Nucleus accumbens (tissue), 56 donors: ENCODE measurements around the gene PRKAG3.
"Not testable (repeated sequence)": the region's sequence is repeated elsewhere in the genome, so short reads cannot be mapped to it uniquely, and the experiment has no call there.

ENCODE experiments used
- DNase-seq, 56 donors: peaks; one replicate each; lab custom pipeline; 2025; lab: John Stamatoyannopoulos, UW

The PRKAG3 gene

DNA sequence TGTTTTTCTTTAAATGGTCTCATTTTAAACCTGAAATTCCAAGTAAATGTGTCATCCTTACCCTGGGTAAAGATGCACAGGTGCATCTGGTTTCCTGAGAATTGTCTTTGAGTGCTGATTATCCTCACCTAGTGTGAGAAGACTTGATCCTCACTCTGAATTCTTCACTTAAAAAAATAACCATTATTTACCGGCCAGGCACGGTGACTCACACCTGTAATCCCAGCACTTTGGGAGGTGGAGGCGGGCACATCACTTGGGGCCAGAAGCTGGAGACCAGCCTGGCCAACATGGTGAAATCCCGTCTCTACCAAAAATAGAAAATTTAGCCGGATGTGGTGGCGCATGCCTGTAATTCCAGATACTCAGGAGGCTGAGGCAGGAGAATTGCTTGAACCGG, 18.1 kb upstream of the PRKAG3 start:
- DNase-seq = no peak

DNA sequence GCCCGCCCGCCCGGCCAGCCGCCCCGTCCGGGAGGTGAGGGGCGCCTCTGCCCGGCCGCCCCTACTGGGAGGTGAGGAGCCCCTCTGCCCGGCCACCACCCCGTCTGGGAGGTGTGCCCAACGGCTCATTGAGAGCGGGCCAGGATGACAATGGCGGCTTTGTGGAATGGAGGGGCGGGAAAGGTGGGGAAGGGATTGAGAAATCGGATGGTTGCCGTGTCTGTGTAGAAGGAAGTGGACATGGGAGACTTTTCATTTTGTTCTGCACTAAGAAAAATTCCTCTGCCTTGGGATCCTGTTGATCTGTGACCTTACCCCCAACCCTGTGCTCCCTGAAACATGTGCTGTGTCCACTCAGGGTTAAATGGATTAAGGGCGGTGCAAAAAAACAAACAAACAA, 15.4 kb upstream of the PRKAG3 start:
- not testable (repeated sequence) for DNase-seq

DNA sequence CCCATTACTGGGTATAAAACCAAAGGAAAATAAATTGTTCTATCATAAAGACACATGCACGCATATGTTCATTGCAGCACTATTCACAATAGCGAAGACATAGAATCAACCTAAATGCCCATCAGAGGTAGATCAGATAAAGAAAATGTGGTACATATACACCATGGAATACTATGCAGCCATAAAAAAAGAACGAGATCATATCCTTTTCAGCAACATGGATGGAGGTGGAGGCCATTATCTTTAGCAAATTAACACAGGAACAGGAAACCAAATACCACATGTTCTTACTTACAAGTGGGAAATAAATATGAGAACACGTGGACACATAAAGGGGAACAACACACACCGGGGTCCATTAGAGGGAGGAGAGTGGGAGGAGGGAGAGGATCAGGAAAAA, 12.7 kb upstream of the PRKAG3 start:
- DNase-seq = not testable (repeated sequence)

DNA sequence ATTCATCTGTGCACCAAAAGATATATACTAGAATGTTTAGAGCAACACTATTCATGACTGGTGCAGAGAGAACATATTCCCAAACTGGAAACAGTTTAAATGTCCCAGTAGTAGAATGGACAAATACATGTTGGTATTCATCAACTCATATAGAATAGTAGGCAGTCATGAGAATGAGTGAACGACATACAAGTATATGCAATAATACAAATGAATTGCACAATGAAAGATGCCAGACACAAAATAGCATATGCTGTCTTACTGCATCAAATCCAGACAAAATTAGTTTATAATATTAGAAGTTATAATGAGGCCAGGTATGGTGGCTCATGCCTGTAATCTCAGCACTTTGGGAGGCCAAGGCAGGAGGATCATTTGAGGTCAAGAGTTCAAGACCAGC, 8.3 kb upstream of the PRKAG3 start:
- DNase-seq = no peak

DNA sequence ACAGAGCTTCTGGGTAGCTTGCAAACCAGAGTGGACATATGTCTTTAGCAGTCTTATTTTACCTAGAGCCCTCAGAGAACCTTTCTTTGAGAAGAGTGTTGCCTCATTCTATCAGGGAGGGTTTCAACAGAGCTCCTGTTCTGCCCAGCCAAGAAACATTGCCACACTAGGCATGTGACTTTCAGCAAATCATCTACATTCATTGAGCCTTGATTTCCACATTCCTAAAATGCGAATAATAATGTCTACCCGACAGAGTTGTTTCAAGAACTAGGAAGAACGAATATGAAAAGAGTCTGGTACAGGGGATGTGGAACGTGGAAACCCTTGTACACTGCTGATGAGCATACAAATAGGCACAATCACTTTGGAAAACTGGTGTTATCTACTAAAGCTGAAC, 7.8 kb upstream of the PRKAG3 start:
- DNase-seq = no peak

DNA sequence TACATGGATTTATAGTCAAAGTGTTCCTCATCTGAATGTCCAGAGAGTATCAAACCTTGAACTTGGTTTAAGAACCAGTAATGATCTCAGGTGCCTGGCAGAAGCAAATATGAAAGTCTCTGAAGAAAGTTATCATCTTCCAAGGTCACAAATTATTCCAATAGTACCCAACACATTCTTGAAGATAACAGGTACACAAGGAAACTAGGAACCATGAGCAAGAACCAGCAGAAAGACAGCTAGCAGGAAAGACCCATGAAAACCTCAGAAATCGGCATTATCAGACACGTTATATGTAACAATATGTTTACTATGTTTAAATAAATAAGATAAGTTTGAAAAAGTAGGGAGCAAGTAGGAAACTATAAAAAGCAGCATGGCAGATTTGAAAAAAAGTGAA, 5.9 kb upstream of the PRKAG3 start:
- DNase-seq = no peak

DNA sequence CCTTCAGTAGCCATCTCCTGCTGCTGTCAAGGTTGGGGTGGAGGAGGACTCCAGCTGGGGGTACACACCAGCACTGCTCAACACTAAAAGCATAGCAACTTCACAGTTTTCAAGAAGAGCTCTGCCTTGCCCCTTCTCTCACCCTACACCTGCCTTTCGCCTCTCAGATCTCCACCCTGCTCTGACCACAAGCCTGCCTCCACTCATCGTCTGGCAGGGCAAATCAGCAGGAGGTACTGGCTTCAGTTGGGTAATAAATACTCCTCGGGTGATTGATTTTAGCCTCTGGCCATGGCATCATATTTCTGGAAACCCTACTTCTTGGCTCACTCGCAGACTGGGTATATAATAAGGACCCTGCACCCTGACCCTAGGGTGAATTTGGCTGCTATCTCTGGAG, 3.1 kb upstream of the PRKAG3 start:
- DNase-seq = no peak

DNA sequence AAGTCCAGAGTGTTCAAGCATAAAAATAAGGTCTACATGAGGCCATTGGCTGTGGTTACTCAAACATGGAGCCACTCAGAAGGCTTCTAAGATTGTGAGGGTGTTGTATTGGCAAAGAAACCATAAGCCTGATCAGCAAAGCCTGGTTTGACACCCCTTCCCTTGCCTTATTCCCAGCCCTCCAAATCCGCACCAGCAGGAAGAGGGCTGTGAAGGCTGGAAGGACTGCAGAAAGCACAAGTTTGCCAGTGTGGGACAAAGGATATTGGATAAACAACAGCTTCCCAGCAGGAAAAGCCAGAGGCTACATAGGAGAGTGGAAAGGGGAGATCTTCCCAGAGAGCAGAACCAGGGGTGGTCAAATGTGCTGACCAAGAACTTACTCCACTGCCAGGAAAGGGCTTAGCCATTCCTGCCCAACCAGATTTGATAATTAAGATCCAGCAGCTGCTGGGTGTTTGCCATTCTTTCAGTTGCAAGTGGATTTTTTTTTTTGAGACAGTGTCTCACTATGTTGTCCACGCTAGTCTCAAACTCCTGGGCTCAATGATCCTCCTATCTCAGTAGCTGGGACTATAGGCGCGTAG, 1.5 kb upstream of the PRKAG3 start:
- no peak for DNase-seq

DNA sequence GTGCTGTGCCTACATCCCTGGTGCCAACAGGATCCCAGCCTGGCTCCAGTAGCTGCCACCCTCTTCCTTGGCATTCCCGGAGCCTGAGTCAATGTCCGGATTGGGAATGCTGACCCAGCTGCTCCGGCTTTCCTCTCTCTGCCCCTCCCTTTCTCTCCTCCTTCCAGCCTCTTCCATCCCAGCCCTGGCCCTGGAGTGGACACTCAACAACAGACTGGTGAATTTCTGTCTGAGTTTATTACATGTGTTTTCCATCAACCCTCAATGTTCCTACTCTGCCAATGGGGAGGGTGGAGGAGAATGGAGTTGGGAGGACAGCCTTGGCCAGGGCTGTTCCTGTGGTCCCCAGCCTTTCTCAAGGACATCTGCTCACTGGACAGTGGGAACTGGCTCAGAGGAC, 917 bp upstream of the PRKAG3 start:
- no peak for DNase-seq

DNA sequence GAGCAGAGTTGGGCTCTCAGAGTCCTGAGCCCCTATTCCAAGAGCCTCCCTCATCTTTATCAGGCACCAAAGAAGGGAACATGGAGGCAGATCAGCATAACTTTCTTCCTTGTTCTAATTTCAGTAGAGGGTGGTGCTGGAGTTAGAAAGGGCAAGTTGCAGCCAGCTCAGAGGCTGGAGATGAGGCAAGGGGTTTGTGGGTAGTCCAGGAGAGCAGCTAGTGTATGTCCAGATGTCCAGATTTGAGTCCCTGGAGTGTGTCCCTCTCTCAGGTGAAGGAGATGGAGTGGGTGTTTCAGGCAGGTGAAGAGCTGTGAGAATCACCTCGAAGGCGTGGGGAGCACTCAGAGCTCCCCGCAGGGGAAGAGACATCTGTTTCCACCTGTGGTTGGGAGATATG, 478 bp upstream of the PRKAG3 start:
- no peak for DNase-seq

DNA sequence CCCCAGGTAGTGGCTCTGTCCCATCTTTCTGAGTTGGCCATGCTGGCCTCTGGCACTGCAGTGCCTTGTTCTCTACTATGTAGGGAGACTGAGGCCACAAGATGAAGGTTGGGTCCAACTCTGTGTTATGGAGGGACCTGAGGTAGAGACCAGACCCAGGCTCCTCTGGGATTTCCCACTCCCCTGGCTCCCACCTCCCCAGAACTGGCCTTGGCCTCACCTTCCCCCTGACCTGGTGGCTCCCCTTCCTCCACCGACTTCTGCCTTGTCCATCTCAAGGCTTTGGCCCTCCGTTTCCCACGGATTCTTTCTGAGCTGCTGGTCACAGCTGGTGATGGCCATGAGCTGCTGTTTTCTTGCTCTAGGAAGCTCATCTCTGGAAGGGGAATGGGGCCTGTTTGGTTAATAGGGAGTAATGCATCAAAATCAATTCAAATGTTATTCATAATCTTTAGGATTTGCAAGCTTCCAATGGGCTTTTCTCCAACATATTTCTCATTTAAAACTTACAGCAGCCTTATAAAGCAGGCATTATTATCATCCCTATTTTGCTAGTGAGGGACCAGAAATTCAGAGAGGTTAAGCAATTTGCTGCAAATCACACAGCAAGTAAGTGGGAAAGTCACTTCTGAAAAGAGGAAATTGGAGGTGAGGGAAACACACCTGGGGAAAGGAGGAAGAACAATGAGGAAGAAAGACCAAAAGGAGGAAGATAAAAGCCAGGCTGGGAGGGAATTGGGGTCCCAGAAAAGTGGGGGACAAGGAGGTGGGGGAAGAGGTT, 887 bp downstream of the PRKAG3 start:
- no peak for DNase-seq

DNA sequence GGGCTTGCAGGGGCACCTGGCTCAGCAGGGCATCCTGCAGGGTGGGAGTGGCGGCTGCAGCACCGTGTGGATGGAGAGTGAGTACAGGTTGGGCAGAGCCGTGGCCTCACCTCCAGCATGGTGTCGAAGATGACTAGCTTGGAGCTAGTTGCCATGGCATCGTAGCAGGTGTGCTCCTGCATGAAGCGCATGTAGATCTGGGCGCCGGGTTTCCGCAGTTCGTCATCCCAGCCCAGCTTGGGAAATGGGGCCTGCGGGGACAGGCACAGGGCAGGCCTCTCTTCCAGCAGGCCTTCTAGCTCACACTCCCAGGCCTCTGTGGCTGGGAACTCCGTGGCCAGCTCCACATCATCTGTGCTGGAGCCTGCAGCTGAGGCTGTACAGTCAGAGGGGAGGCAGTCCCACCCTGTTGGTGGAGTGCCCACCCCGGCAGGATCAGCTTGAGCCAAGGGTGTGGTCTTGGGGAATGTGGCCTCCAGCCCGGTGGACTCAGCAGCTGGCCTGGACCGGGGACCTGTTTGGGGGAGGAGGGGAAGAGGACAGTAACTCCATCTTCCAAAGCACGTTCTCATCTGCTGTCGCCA, 1.6 kb downstream of the PRKAG3 start:
- DNase-seq = peak in 28 of 56 donors; percentile 1 to 65 (median 24)

DNA sequence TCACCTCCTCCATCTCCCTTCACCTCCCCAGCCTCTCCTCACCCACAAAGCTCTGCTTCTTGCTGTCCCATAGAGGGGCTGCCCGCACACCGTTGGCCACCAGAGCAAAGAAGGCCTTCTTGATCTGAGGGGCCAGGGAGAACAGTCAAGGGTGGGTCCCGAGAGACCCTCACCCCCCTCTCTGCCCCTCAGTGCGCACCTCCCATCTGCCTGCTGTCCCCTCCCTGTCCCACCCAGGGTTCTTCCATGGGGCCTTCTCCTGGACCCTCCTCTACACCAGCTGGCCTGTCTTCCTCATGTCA, 3.2 kb downstream of the PRKAG3 start:
- no peak for DNase-seq

DNA sequence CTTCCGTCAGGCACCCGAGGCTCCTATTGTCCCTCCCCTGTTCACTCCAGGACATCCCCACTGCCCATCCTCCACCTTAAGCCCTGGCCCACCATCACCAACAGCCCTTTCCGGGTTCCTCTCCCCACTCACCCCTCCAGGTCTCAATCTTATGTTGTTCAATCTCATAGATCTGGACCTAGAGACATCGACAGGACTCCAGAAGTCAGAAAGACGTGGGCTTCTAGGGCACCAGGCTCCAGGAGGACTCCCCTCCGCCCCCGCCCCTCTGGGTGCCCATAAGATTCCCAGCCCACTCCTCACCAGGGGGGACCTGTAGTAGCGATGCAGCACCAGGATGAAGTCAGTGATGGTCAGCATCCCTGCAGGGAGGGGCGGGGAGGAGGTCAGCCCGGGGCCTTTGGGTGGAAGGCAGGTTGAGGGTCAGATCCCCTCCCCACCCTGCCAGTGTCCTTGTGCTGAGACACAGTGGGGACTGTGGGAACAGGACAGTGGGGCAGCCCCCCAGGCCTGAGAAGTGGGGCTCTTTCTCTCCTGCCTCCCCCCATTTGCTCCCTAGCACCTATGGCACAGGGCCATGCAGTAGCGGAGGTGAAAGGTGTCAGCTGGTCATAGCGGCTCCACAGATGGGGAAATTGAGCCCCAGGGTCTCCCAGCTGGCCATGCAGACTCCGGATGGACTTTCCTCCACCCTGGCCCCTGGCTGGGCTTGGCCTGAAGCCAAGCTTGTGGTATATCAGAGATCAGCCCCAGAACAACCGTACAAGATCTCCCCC, 3.7 kb downstream of the PRKAG3 start:
- no peak for DNase-seq

DNA sequence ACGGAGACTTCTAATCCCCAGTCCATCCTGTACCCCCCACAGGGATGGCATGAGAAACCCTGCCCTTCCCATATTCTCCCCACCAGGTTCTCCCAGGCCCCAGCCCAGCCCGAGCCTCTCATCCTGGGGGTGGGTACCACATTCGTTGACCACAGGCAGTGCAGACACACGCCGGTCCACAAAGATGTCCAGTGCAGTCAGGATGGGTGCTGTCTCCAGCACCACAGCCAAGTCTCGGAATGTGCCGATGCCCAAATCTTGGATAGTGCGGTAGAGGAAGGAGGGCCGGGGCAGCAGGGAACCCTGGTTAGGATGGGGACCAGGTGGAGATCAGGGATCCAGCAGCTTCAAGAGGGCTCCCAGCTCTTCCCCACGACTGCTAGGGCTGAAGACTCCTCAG, 4.8 kb downstream of the PRKAG3 start:
- DNase-seq = no peak

DNA sequence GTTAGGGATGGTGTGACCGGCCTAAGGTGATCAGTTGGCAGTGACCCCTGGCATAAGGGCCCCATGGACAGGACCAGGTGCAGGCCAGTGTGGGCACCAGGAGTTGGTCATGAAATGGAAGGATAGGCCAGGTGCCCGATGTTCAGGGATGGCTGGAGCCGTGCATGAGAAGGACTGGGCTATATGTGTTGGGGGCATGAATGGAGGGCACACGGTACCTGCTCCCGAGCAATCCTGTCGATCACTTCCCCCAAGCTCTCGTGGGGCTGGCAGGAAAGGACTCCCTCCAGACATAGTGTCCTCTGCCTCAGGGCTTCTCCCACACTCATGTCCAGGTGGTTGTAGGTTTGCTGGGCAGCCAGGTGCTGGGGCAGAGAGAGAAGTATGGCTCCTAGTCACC, 7.6 kb downstream of the PRKAG3 start:
- no peak for DNase-seq

DNA sequence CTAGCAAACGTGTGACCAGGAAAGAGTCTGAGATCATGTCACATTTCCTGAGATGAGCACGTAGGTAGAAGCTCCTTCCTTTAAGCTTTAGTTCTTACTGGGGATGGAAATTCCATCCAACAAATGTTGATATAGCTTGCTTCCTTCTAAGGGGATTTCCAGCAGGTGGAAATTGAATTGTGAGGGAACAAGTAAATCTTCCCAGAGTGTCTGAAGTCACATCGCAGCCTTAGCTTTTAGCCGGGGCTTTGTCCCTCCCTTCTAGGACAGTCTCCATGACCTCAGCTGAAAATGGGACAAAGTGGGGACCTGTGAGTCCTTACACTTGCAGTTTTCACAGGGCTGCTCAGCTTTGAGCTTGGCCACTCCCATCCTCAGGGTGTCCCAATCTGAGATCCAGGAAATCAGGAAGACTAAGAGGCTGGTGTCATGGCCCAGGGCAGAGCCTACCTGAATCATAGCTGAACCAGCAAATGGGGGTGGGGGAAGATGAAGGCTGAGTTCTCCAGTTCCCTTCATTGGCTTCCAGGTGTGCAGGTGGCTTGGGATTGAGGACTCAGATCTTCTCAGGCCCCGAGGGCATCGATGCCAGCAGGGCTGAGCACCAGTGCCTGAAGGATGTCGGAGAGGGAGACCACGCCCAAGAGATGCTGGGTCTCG, 8.3 kb downstream of the PRKAG3 start:
- DNase-seq = no peak

DNA sequence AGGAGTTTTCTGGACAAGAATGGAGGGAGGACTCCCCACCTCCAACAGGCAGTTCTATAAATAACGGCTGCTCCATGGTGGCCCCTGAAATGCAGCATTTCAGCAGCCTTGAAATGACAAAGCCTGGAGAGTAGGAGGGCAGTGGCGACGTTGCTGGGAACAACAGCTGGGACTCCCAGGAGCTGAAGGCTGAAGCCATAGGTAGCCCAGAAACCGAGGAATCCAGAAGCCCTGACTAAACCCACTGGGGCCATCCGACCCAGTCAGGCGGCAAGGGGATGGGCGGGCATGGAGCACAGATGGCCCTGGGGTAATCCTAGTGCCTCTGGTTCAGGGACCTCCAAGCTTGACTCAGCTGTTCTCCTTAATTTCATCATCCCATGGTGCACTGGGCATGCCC, 9.0 kb downstream of the PRKAG3 start:
- DNase-seq = no peak

DNA sequence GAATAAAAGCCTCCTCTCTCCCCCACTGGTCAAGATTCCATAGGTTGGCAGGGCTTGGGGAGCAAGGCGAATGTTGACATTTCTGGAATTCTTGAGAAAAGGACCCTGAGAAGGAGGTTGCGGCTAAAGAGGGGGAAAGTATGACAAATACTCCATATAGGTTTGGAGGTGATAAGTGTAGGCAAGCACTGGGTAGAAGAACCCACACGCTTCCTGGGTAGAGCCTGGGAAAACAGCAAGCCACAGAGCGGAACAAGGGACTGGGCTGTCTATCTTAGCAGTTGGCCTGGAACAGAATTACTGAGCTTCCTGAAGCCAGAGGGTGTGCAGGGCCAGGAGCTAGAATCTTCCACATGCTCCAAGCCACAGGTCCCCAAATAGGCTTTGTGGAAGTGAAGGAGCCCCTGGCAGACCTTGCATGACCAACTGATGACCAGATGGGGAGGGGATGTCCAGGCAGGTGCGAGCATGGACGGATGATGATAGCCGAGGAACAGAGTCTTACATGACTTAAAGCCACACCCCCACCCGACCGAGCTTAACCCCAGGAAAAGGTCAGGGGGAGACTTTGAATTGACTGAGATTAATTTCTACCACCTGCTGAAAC, 9.9 kb downstream of the PRKAG3 start:
- no peak for DNase-seq

DNA sequence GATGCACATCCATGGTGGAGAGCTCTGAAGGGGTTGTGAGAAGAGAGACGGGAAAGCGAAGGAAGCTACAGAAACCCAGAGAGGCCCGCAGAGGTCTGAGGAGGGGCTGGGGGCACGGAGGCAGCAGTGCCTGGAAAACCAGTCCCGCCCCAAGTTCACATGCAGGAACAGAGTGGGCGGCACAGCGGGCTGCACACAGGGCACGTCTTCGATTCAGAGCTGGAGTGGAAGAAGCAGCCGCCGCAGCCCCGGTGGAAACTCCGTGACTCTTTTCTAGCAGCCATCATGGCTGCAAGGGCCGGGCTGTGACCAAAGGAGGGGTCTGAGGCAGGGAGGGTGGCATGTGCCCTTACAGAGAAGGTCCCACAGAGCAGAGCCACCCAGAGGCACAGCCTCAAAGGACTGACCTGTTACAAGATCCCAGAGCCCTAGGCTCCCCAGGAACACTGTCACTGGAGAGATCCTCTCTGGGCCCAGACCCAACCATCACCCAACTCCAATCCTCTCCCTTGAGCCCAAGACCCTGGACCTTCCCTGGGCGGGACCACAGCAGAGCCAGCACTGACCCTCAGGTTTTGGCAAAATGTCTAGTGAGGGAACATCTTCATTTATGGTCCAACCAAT, 10.7 kb downstream of the PRKAG3 start:
- DNase-seq = no peak
